Kidney tubule cell (primary cell): Measurements from ENCODE around the gene PRR5.

Experiments used
- DNase-seq: peaks from one replicate; pipeline ENCODE4 v3.0.0-alpha.2; 2018; ENCODE audit warnings: low spot score

Gene PRR5

DNA sequence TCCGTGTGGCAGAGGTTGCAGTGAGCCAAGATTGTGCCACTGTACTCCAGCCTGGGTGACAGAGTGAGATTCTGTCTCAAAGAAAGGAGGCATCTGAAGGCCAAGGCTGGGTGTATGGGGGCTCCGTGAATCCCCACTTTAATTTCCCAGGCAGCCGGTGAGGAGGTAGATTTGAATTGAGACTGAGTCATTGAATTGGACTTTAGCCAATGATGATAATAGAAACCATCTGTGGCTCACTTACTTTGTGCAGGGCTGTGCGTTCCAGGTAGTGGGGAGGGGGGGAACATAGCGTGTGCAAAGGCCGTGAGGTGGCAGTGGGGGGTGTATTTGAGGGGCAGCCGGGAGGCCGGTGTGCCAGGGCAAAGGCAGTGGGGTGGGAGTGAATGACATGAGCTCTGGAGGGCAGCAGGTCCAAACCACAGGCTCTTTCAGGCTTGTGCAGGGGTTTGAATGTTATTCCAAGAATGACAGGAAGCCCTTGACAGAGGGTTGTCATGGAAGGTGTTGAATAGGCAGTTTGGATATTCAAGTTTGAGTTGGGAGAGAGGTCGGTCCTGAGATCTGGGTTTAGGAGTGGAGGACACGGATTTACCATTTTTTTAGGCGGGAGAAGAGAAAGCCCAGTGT is 56.5 kb downstream of the PRR5 start:
- peak; percentile 74 for DNase-seq

DNA sequence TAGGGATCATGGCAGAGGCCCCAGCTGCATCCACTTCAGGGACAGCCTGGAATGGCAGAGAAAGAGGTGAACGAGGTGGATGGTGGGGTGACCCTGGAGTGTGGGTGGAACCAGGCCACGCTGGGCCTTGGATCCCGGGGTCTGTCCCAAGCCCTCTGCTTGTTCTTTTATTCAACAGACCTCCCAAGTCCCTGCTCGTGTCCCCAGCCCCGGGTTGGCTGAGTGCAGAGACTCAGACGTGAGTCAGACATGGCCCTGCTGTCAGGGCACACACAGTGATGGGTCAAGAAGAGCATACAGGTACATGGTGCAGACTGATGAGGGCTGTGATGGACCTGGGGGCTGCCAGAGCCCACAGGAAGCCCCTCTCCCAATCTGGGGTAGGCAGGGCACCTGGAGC is 57.0 kb downstream of the PRR5 start:
- peak; percentile 32 for DNase-seq

DNA sequence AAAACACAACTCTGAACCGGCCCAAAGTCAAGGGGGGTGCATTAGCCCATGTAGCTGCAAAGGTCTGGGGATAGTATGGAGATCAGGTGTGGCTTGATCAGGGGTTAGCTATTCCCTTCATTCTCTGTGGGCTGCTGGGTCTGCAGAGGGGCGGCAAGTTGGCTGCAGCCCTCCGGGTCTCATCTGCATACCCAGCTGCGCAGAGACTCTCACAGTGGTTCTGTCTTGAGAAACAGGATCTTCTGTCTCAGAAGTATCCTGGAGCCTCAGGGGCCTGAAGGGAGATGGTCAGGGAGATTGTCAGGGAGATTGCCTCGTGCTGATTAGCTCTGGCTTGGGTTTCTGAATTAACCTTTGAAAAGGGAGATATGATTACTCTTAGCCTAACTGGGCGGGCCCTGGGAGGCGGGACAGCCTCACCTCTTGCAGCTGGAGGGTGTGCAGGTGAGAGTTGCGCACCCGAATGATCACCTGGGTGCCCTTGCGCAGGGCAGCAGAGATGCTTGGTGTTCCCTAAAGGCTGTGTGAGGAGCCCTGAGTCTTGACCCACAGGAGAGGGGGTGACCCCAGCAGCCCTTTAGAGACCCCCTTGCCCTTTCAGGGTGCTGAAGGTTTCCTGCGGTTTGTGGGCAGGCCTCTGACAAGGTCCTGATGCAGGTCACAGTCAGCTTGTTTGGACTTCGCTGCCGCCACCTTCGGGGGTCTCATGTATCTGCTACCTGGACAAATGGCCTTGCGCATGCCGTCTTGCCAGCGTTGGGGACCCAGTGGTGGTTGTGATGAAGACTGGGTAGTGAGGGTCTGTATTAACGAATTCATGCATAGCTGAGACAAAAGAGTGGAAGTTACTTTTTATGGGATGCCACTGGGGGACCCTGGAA is 57.7 kb downstream of the PRR5 start:
- DNase-seq = no peak

DNA sequence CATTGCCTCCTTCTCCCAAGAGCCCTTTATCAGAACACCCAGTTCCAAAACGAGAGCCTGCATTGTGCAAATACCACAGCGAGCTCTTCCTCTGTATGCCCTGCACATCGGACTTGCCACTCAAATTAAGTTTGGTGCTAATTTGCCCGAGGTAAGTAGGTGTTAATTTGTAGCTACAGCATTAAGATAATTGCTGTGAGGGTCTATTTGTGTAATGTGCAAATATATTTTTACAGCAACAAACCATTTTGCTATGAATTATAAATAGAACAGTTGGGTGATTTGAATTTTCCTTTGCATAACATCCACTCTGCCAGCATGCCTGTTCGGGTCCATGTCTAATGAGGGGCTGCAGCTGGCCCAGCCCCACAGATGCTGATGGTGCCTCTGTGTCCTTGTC is 58.5 kb downstream of the PRR5 start:
- no peak for DNase-seq

DNA sequence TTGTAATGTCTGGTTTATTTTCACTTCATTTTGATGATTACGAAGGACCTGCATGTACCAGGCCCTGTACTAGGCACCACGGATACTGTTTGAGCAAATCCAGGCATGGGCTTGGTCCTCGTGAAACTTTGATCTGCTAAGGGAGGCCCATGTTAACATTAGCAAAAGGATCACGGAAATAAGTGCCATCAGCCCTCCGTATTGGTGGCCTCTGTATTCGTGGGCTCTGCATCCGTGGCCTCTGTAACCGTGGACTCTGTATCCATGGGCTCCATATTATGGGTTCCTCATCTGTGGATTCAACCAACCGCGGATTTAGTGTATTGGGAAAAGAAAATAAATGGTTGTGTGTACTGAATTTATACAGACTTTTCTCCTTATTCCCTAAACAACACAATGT is 59.0 kb downstream of the PRR5 start:
- no peak for DNase-seq

DNA sequence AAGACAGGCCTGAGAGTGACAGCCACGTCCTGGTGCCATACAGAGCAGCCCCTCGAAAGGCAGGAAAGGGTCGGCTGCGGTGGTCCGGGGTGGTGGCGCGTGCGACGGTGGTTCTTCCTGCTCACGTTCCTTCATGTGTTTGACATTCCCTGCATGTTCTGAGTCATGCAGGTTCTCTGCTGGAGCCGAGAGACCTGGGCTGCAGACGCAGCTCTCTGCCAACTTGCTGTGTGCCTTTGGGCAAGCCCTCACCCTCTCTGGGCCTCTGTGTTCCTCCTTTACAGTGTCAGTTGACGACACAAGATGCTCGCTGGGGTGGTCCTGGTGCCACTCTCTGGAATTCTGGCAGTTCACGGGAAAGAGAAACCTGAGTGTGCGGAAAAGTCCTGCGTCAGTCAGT is 62.4 kb downstream of the PRR5 start:
- DNase-seq = no peak

DNA sequence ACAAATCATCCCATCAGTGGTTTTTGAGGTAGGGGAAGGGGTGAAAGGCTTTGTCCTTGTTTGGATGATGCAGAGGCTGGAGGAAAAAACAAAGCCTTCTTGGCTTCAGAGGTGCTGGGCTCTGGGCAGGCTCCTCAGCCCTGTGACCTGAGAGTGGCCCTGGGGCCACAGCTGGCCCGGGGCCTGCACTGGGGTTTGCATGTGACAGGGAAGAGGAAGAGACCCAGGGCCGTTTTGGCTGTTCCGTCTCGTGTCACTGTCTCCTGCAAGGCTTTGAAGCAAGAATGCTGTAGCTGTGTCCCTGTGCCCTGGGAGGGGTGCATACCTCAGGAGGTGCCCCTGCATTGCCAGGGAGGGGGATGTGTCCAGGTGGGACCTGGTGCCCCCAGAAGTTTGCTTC is 63.0 kb downstream of the PRR5 start:
- no peak for DNase-seq

DNA sequence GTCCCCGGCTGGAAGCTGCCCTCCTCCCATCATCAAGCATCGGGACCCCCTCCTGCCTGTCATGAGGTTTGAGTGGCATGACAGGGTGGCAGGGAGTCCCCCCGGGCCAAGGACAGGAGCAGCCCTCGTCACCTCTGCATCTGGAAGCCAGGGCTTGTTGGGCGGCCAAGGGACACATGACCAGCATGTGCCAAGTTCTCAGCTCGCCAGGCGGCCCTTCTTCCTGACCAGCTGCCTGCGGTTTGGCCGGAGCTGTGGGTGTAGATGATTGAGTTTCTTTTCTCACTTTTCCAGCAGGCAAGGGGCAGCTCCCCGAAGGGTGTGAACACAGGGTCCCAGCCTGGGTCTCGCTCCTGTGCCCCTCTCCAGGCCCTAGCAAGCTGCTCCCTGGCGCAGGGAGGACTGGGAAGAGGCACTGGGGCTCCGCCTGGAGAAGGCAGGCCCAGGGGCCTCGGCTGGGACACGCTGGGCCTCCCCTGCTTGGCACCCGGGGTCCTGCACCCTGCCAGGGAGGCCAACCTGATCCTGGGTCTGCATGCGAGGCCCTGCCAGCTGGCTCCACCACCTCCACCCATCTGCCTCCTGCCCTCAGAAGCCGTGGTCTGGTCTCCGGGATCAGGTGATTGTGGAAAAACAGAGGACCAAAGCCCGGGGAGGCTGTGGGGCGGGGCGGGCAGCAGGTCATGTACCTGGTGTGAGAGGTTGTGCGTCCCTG is 63.7 kb downstream of the PRR5 start:
- no peak for DNase-seq

DNA sequence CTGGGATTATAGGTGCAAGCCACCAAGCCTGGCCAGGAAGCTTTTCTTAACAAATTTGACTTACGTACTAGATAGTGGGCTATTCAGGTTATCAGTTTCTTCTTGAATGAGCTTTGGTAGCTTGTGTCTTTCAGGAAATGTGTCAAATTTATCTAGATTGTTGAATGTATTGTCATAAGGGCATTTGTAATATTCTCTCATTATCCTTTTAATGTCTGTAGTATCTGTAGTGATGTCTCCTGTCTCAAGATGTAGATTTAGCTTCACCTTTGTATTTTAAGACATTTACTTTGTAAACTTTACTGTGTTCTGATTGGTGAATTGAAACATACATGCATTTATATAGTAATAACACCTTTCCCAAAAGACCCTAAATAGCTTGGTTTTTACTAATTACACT is 71.1 kb downstream of the PRR5 start:
- no peak for DNase-seq

DNA sequence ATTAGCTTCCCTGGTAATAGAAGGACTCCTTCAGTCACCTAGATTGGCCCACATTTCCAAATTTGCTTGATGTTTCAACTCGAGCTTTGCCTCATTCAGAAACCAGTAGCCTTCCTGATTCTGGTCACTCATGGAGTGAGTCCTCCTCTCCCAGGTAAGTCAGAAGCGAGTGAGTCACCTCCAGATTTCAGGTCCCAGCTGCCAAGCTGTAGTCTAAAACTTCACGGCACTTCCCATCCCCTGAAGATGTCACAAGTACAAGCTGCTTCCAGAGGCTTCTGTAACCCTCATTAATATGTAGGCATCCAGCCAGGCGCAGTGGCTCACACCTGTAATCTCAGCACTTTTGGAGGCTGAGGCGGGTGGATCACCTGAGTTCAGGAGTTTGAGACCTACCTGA is 73.9 kb downstream of the PRR5 start:
- peak; percentile 85 for DNase-seq

DNA sequence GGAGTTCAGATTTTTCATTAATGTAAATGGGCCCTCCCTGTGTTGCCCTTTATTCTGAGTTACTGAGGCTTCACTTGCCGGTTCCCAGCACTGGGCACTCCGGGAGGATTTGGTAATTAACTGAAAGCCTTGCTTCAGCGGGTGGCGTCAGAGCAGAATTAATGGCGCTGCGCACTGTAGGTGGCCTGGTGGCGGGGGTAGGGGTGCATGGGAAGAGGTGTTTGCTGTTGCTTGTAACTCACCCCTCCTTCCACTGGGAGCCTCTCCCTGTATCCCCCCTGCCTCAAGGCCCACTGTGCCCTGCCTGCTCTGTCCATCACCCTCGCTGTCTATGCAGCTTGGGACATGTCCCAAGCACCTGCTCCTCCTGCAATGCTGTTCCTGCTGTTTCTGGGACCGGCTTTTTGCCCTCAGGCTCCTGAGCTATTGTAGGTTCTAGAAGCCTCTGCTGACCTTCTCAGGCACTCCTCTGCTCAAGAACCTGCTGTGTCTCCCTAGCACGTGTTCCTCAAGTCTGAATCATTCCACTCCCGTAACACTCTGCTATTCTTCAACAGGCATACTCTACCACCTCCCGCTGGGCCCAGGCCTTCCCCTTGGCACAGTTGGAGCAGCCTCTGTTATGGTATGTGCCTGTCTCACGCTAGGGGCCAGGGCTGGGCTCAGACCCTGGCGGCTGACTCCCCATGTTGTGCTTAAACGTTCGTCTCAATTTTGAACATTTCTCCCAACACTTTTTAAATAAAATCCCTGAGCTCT is 74.8 kb downstream of the PRR5 start:
- no peak for DNase-seq

DNA sequence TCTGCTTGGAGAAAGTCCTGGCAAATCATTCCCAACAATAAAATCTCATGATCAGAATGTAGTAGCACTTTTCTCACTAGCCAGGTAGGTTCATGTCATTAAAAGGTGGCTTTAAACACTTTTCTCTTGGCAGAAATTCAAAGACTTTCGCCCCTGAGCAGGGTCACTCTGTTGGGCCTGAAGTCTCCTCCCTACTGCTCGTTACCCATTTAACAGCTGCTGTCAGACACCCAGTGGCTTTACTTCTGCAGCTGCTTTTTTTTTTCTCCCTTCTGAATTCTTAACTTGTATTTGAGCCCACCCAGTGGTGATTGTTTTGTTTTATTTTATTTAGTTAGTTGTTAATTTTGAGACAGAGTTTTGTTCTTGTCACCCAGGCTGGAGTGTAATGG is 75.4 kb downstream of the PRR5 start:
- no peak for DNase-seq

DNA sequence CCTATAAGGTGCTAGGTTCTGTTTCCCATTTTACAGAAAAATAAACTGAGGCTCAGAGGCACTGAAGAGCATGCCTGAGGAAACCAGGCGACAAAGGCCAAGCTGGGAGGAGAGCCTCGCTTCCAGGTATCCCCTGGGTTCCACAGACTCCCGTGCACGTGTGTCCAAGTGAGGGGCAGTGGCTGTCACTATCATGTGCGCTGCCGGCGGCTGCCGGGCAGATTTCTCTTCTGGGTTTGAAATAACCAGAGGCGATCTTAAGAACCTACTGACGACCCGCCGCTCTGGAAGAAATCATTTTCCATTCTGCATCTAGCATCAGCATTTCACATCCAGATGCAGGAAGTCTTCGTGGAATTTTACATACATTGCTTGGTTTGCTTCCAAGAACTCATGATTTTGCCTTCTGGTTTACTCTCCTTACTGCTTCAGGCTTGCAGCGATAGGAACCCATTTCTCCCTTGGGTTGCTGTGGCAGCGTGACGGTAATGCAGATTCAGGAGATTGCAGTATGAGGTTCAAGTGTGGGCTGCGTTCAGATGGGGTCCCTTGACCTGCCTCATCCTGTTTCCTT is 79.0 kb downstream of the PRR5 start:
- no peak for DNase-seq

DNA sequence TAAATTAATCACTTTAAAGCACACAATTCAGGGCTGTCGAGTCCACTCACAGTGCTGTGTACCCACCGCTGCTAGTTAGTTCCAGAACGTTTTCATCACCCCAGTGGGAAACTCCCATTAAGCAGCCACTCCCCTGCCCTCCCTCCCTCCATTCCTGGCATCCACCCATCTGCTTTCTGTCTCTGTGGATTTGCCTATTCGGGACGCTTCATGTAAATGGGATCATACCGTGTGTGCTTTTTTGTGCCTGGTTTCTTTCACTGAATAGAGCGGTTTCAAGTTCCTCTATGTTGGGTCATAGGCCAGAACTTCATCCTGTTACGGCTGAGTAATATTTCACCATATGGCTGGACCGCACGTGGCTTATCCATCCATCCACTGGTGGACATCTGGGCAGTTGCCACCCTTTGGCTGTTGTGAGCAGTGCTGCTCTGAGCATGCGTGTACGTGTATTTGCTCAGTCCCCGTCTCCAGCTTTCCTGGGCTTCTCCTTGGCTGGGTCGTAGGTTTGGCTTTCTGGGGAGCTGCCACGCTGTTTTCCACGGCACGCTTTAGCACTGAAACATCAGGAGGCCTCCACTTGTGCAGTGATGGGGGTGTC is 80.5 kb downstream of the PRR5 start:
- DNase-seq = no peak

DNA sequence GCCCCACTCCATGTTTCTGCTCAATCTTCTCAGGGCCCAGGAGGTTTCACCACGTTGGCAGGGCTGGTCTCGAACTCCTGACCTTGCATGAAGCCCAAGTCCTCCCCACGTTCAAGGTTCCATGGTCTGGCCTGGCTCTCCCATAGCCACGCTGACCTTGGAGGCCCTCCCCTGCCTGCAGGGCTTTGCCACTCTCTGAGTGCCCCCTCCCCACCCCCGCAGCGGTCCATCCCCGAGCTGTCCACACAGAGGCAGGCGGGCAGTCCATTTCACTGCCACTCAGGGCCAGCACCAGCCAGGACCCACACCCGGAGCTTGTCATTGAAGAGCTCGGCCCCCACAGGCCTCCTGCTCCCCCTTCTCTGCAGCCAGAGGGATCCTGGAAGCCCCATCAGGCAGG is 81.1 kb downstream of the PRR5 start:
- DNase-seq = no peak

DNA sequence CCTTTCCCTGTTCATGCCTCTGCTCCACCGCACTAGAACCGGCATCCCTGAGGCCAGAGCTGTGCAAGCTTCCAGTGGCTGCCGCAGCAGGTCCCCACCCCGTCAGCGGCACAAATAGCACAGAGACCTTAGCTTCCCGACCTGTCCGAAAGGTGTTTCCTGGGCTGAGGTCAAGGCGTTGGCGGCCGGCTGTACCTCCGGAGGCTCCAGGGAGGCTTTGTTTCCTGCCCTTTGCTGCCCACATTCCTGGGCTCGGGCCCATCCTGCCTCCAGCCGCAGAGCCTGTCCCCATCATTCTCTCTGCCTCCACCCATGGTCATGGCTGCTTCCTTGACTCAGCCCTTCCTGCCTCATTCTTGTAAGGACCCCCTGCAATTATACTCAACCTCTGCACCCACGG is 81.6 kb downstream of the PRR5 start:
- peak; percentile 38 for DNase-seq

DNA sequence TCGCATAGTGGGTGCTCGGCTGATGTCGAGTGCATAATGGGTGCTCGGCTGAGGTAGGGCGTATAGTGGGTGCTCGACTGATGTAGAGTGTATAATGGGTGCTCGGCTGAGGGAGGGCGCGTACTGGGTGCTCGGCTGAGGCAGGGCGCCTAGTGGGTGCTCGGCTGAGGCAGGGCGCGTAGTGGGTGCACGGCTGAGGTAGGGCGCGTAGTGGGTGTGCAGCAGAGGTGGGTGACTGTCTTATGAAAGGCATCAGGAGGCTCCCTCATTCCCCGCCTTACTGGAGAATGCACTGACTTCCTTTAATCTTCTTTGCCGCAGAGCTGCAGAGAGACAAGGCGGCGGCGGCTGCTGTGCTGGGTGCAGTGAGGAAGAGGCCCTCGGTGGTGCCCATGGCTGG is 84.1 kb downstream of the PRR5 start:
- DNase-seq = no peak

DNA sequence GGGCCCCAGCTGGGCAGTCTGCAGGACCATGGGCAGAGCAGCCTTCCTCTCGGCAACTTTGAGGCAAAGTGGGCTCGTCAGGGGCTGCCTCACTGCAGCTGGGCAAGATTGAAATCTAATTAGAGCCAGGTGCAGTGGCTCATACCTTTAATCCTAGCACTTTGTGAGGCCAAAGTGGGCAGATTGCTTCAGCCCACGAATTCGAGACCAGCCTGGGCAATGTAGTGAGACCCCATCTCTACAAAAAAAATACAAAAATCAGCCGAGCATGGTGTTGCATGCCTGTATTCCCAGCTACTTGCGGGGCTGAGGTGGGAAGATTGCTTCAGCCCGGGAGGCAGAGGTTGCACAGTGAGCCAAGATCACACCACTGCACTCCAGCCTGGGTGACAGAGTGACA is 84.6 kb downstream of the PRR5 start:
- no peak for DNase-seq
